A673 (cell line): ENCODE results near the gene CD248. TPM values are rescaled to one million over a fixed set of nuclear protein-coding genes. Genes with fewer than 3 reads are reported as not detected.

Experiments used
- BruUV-seq: library from RNA; stranded (reverse); fragments of 400-500 nt; replicated peaks from 2 replicates; lab custom pipeline; 2021; lab: Mats Ljungman, UMichigan
- CTCF ChIA-PET: fragments of 300-600 bp; sonication (Branson Sonifier 250); formaldehyde crosslinking; loops from one replicate; lab custom pipeline; 2022; ENCODE audit warnings: antibody characterized with exemption; lab: Charles Lee
- POLR2A ChIA-PET: fragments of 300-600 bp; sonication (Branson Sonifier 250); formaldehyde crosslinking; loops from one replicate; lab custom pipeline; 2022; ENCODE audit warnings: antibody characterized with exemption; ENCODE audit not compliant: low non-redundant PET; lab: Charles Lee
- DNase-seq: peaks from one replicate; pipeline ENCODE4 v3.0.0-alpha.2; 2015; ENCODE audit warnings: low spot score
- H3K27ac ChIP-seq: fragments of 200-600 bp; sonication (generic); 2 replicates; pipeline ENCODE4 v1.5.1; 2016; ENCODE audit warnings: mixed run types, low read depth, mild to moderate bottlenecking, mixed read lengths, antibody characterized with exemption, low read length; ENCODE audit not compliant: poor library complexity, severe bottlenecking
- H3K27me3 ChIP-seq: fragments of 200-600 bp; sonication (generic); replicated peaks from 2 replicates; pipeline ENCODE4 v1.6.1; 2017; ENCODE audit warnings: mixed run types, low read depth, mild to moderate bottlenecking, mixed read lengths, antibody characterized with exemption, low read length; ENCODE audit not compliant: insufficient read depth, poor library complexity
- H3K36me3 ChIP-seq: fragments of 200-600 bp; sonication (generic); 2 replicates; pipeline ENCODE4 v1.6.1; 2016; ENCODE audit warnings: mixed run types, mild to moderate bottlenecking, mixed read lengths, antibody characterized with exemption, low read length; ENCODE audit not compliant: insufficient read depth, poor library complexity, severe bottlenecking
- H3K4me1 ChIP-seq: fragments of 200-600 bp; sonication (generic); 2 replicates; pipeline ENCODE4 v1.6.1; 2017; ENCODE audit warnings: mixed run types, mild to moderate bottlenecking, mixed read lengths, antibody characterized with exemption, low read length; ENCODE audit not compliant: insufficient read depth, poor library complexity, severe bottlenecking
- H3K4me3 ChIP-seq: fragments of 200-600 bp; sonication (generic); 2 replicates; pipeline ENCODE4 v1.5.1; 2016; ENCODE audit warnings: low read depth, mixed run types, mild to moderate bottlenecking, mixed read lengths, low read length; ENCODE audit not compliant: poor library complexity, severe bottlenecking
- H3K9me3 ChIP-seq: fragments of 200-600 bp; sonication (generic); 2 replicates; pipeline ENCODE4 v1.6.1; 2016; ENCODE audit warnings: mixed run types, low read depth, mild to moderate bottlenecking, mixed read lengths, antibody characterized with exemption, low read length; ENCODE audit not compliant: poor library complexity, severe bottlenecking
- EZH2 ChIP-seq: fragments of 200-600 bp; sonication (generic); IDR thresholded peaks from 2 replicates; pipeline ENCODE4 v1.6.1; 2017; ENCODE audit warnings: borderline replicate concordance, low read depth, mild to moderate bottlenecking, mixed read lengths, antibody characterized with exemption, low read length; ENCODE audit not compliant: poor library complexity, severe bottlenecking
- intact Hi-C: fragments of 100-400 bp; cut with micrococcal nuclease; formaldehyde crosslinking; loops from one replicate; pipeline ENCODE4 v1.10.0; 2022; ENCODE audit not compliant: unreplicated experiment
- total RNA-seq: library from RNA; stranded (reverse); gene quantifications from 2 replicates; pipeline ENCODE4 v1.2.3, GENCODE V29; 2021
- TF ChIP-seq, protein P1 (sequence below): fragments of 300-800, 200-600 bp; sonication (generic); conservative IDR thresholded peaks from 2 replicates; pipeline ENCODE4 v1.5.1; 2017; ENCODE audit warnings: low read depth, mild to moderate bottlenecking, antibody characterized with exemption, low read length, moderate library complexity, mixed read lengths

CD248 gene
- total RNA-seq, 1 experiment from 2014 or later, result 97.8 TPM

- BruUV-seq, result no TSS peak
- no peak overlapping the region for H3K4me3 ChIP-seq
- no peak for TF ChIP-seq EZH2
- TF ChIP-seq, protein P1, sequence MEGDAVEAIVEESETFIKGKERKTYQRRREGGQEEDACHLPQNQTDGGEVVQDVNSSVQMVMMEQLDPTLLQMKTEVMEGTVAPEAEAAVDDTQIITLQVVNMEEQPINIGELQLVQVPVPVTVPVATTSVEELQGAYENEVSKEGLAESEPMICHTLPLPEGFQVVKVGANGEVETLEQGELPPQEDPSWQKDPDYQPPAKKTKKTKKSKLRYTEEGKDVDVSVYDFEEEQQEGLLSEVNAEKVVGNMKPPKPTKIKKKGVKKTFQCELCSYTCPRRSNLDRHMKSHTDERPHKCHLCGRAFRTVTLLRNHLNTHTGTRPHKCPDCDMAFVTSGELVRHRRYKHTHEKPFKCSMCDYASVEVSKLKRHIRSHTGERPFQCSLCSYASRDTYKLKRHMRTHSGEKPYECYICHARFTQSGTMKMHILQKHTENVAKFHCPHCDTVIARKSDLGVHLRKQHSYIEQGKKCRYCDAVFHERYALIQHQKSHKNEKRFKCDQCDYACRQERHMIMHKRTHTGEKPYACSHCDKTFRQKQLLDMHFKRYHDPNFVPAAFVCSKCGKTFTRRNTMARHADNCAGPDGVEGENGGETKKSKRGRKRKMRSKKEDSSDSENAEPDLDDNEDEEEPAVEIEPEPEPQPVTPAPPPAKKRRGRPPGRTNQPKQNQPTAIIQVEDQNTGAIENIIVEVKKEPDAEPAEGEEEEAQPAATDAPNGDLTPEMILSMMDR, result no peak
- ChIA-PET CTCF (no interaction called here), POLR2A (no interaction called here)
- peaks cover 6% of the 10 kb centered on the region for H3K36me3 ChIP-seq
- no peaks in the 10 kb centered on the region for H3K9me3 ChIP-seq
- DNase-seq, result no peak
- H3K27ac ChIP-seq, result no peak overlapping the region
- peaks cover 35% of the 10 kb centered on the region for H3K4me1 ChIP-seq
- no peaks in the 10 kb centered on the region for H3K27me3 ChIP-seq
- intact Hi-C loops, result no loop called here
Observed at GRCh38 chr11:66332371-66333219, 15.8 kb upstream of the CD248 start.

DNA sequence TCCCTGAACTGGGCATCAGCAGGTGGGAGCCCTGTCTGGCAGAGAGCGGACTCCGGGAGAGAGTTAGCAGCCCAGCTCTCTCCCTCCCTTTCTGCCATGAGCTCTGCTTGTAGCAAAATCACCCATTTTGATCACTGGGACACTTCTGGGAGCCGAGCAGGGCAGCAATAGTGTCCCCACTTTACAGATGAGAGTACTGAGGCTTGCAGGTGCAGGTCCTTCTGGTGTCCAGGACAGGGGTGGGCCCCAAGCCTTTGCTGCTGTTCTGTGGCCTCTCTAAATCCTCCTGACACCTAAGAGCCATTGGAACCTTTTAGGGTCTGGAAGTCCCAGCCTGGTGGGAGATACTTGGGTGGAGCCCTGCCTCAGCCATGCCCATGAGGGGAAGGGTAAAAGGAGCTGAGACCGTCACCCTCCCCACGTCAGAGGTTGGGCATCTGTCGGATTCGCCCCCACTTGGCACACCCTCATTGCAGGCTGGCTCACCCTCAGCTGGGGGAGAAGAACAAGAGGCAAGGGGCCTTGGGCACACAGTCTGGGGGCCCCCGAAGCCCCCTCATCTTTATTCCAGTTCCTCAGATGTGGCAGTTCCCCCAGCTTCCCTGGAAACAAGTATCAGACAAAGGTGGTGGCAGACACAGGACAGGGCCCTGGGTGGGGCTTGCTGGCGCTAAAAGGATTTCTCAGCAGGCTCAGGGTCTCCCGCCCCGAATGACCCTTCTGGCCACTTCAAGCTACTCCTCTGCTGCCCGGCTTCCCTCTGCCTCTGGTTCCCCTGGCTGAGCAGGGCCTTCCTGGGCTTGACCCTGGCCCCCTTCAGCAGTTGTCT, 14.9 kb upstream of the CD248 start:
- TF ChIP-seq EZH2, result no peak
- TF ChIP-seq, protein P1, result no peak
- H3K27ac ChIP-seq, result no peak overlapping the region
- peaks cover 35% of the 10 kb centered on the region for H3K4me1 ChIP-seq
- BruUV-seq, result no TSS peak
- intact Hi-C loops, result no loop called here
- ChIA-PET POLR2A (no interaction called here), CTCF (no interaction called here)
- DNase-seq, result no peak
- no peak overlapping the region for H3K4me3 ChIP-seq
- H3K36me3 ChIP-seq, result no peaks in the 10 kb centered on the region
- H3K27me3 ChIP-seq, result no peaks in the 10 kb centered on the region
- H3K9me3 ChIP-seq, result no peaks in the 10 kb centered on the region

GRCh38 chr11:66330931-66331330, 14.1 kb upstream of the CD248 start:
- no peaks in the 10 kb centered on the region for H3K9me3 ChIP-seq
- ChIA-PET POLR2A (no interaction called here), CTCF (no interaction called here)
- no peak for TF ChIP-seq EZH2
- TF ChIP-seq, protein P1, result no peak; the same call in 1 of the 2 replicates
- no peak overlapping the region for H3K27ac ChIP-seq
- intact Hi-C loops, result no loop called here
- H3K4me3 ChIP-seq, result no peak overlapping the region
- no peak for DNase-seq
- no peaks in the 10 kb centered on the region for H3K36me3 ChIP-seq
- H3K27me3 ChIP-seq, result no peaks in the 10 kb centered on the region
- no TSS peak for BruUV-seq
- H3K4me1 ChIP-seq, result peaks cover 32% of the 10 kb centered on the region
